ENCODE measurements around the gene C1QTNF12. TPM values are rescaled to one million over a fixed set of nuclear protein-coding genes. Genes with fewer than 3 reads are reported as not detected.

Gene C1QTNF12
- total and polyA plus RNA-seq, 2 of the 8 experiments (the other 6 are each of a cell fraction or from before 2014, with no cell fraction given) = 2.1 to 3.7 TPM

DNA sequence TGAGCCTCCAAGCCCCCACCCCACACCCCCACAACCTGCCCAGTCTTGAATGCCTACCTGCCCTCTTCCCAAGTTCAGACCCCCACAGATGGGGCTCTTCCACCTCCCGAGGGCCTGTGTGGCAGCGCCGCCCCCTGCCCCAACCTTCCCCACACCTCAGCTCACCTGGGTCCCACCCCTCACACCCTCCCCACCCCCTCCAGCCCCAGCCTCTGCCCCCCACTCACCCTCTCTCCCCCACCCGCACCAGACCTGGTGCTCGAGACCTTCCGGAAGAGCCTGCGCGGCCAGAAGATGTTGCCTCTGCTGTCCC, 49.4 kb downstream of the C1QTNF12 start:
- no peak overlapping the region for H4K91ac ChIP-seq (replicated peaks; ENCODE audit: insufficient read length, low read length)
- H2BK15ac ChIP-seq (ENCODE audit: low read length) = no peak overlapping the region
- no peak overlapping the region for H2BK120ac ChIP-seq (replicated peaks; ENCODE audit: low read depth, low read length)
- H3K18ac ChIP-seq (ENCODE audit: extremely low read depth, low read length) = no peak overlapping the region
- TF ChIP-seq SUZ12 (IDR thresholded peaks at IDR 0.05; ENCODE audit: low read length) (no peak), CBX5 (IDR thresholded peaks at IDR 0.05; ENCODE audit: low read depth, low read length) (no peak)
- H2BK5ac ChIP-seq (ENCODE audit: low read depth, low read length) = no peak overlapping the region
- CTCF ChIA-PET (ENCODE audit: partially characterized antibody) = interaction anchor here (3.5 kb wide), 1 partner anchor 75 kb away, joined by 14 read pairs; no protein-coding TSS in a partner anchor
- H3K4me3 ChIP-seq (ENCODE audit: extremely low read depth in 1 of 4, insufficient read depth in 2 of 4, low read depth in 3 of 4, low read length in 4 of 4) = no peak overlapping the region
- H2BK12ac ChIP-seq (ENCODE audit: low read depth, low read length) = no peak overlapping the region
- no peak overlapping the region for H3K23ac ChIP-seq (ENCODE audit: insufficient read length)
- no peak overlapping the region for H3K4ac ChIP-seq (replicated peaks; ENCODE audit: insufficient read length, low read depth, low read length)
- POLR2A ChIA-PET (ENCODE audit: partially characterized antibody) = no interaction called here
- H3K79me2 ChIP-seq (ENCODE audit: control insufficient read depth in 1 of 2, insufficient read depth in 2 of 2, low read length in 2 of 2) = no peaks in the 10 kb centered on the region
- H2AFZ ChIP-seq (ENCODE audit: low read length) = no peak overlapping the region
- peaks cover 0 to 4% (median under 1%) of the 10 kb centered on the region in 4 experiments; a peak in 4 of 7 replicates for H3K4me1 ChIP-seq (replicated peaks in 1 of 4; ENCODE audit: control insufficient read depth in 3 of 4, insufficient read depth in 4 of 4, low read length in 3 of 4)
- FAIRE-seq (no peak), DNase-seq (ENCODE audit: low read depth in 1 of 2, low spot score in 2 of 2) (no peak)
- H4K5ac ChIP-seq (ENCODE audit: insufficient read length, low read depth, low read length) = no peak overlapping the region
- H3K27me3 ChIP-seq (replicated peaks in 1 of 4; ENCODE audit: control insufficient read depth in 3 of 4, extremely low read depth in 1 of 4, insufficient read depth in 3 of 4, low read length in 3 of 4) = peaks cover 0 to 3% (median 1%) of the 10 kb centered on the region in 4 experiments; a peak in 4 of 7 replicates
- H3K4me2 ChIP-seq (ENCODE audit: insufficient read depth in 1 of 2, low read depth in 2 of 2, low read length in 2 of 2) = no peak overlapping the region
- H3K9ac ChIP-seq (replicated peaks in 1 of 4; ENCODE audit: extremely low read depth in 1 of 4, low read depth in 3 of 4, low read length in 3 of 4) = no peak overlapping the region
- peaks cover 0 to 4% of the 10 kb centered on the region in 2 experiments; a peak in 3 of 4 replicates for H3K9me3 ChIP-seq (ENCODE audit: insufficient read depth in 2 of 2, low read depth in 1 of 2, low read length in 1 of 2)
- H3K23me2 ChIP-seq (ENCODE audit: low read depth, low read length) = no peaks in the 10 kb centered on the region; the same call in 1 of the 2 replicates
- no peak overlapping the region for H2BK20ac ChIP-seq (ENCODE audit: low read length)
- no peak overlapping the region for H3K56ac ChIP-seq (replicated peaks; ENCODE audit: insufficient read length, low read depth, low read length)
- no peaks in the 10 kb centered on the region for H3K36me3 ChIP-seq (ENCODE audit: control insufficient read depth in 2 of 4, insufficient read depth in 4 of 4, low read length in 3 of 4)
- H4K20me1 ChIP-seq (replicated peaks in 1 of 2; ENCODE audit: control insufficient read depth in 1 of 2, insufficient read depth in 2 of 2, low read length in 2 of 2) = no peaks in the 10 kb centered on the region
- no peak overlapping the region for H2AK5ac ChIP-seq (ENCODE audit: low read depth, low read length)
- no peaks in the 10 kb centered on the region for H3K79me1 ChIP-seq (ENCODE audit: low read depth, low read length)
- H3K14ac ChIP-seq (ENCODE audit: insufficient read length) = no peak overlapping the region
- no peak overlapping the region for H4K8ac ChIP-seq (ENCODE audit: extremely low read depth, insufficient read depth, low read length)
- H3K27ac ChIP-seq (ENCODE audit: low read depth, low read length) = no peak overlapping the region
- WGBS, 2 experiments (ENCODE audit: extremely low coverage in 1 of 2, insufficient coverage in 1 of 2, insufficient read length in 1 of 2, insufficient replicate concordance in 2 of 2, low coverage in 1 of 2, low lambda C conversion rate in 2 of 2, missing lambda C conversion rate in 1 of 2) = no CpG with 5 or more reads among the region's 8 CpGs
